WI38 (cell line): Measurements from ENCODE around the gene TRIM38.
"Not testable (repeated sequence)": the region's sequence is repeated elsewhere in the genome, so short reads cannot be mapped to it uniquely, and the experiment has no call there.

Experiments
- H3K4me3 ChIP-seq: 2 replicates; pipeline ENCODE4 v1.5.1; 2011; ENCODE audit warnings: low read depth, mild to moderate bottlenecking, control low read depth, low read length
- TF ChIP-seq, protein P1 (sequence below): IDR thresholded peaks from 2 replicates; pipeline ENCODE4 v1.5.1; 2012; ENCODE audit warnings: low read depth, mild to moderate bottlenecking, control low read depth, low read length

Gene TRIM38

GRCh38 chr6:25990172-25990873 lies 27.7 kb downstream of the TRIM38 start:
- no peak overlapping the region for H3K4me3 ChIP-seq
- TF ChIP-seq, protein P1, sequence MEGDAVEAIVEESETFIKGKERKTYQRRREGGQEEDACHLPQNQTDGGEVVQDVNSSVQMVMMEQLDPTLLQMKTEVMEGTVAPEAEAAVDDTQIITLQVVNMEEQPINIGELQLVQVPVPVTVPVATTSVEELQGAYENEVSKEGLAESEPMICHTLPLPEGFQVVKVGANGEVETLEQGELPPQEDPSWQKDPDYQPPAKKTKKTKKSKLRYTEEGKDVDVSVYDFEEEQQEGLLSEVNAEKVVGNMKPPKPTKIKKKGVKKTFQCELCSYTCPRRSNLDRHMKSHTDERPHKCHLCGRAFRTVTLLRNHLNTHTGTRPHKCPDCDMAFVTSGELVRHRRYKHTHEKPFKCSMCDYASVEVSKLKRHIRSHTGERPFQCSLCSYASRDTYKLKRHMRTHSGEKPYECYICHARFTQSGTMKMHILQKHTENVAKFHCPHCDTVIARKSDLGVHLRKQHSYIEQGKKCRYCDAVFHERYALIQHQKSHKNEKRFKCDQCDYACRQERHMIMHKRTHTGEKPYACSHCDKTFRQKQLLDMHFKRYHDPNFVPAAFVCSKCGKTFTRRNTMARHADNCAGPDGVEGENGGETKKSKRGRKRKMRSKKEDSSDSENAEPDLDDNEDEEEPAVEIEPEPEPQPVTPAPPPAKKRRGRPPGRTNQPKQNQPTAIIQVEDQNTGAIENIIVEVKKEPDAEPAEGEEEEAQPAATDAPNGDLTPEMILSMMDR, result no peak

DNA sequence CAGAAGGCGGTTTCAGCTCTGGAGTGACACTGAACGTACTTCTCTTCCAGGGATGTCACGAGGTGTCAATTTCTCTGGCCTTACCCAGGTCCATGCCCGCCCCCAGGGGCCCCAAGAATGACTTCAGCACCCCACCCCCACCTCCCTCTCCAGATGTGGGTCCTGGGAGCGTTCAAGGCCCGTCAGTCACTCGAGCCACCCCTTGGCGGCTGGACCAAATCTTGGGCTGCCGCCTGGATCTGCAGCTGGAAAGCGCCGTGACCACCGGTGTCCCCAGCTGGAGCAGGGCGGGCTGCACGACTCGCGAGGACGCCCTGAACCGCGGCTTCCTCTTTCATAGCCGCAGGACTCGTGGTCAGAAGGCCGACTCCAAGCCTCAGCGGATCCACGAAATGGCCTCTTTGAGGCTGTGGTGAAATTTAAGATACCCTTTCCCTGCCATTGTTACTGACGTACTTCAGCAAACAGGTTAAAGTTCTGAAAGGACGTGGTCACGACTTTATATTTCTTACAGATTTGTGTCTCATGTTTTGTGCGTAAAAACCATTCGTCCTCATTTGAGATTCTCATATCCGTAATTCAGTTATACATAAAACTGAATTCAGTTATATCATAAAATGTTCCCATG lies 29.3 kb downstream of the TRIM38 start:
- H3K4me3 ChIP-seq, result peak overlapping the region; percentile 62
- TF ChIP-seq, protein P1, result no peak

DNA sequence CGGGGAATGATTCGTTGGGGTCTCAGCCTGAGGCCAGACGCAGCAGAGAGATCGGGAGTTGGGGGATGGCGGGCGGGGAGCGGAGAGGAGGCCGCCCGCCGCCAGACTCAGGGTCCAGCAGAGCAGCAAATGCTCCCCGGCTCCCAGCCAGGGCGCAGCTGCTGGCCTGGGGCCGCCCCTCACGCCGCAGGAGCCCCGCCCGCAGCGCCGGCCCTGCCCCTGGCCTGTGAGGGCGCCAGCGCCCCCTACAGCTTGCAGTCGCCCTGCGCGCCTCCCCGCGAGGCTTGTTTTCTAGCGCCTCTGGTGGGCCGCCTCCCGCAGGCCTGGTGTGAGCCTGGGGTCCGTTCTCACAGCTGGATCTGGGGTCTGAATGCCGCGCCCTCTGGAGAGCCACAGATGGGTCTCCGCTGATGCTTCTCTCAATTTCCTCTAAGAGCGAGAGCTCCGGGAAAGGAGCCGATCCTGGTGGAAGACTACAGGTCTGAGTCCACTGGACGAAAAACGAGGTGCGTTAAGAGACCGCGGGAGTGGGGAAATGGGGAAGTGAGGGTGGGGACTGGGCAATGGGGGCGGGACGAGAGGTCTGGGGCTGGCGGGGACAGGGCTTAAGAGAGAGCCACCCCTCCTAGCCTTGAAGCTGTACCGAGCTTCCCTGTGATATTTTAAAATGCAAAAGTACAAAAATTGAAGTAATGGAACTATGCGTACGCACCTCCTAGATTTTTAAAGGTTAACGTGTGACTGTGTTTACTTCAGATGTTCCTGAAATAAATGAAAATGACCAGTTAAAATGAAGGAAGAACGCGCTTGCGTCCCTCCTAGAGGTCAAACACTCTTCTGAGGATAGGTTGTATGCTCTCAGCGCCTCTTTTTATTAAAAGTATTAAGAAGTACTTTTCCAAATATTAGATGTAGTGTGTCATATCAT lies 30.1 kb downstream of the TRIM38 start:
- H3K4me3 ChIP-seq, result peak overlapping the region; percentile 62
- TF ChIP-seq, protein P1, result peak; percentile 90

DNA sequence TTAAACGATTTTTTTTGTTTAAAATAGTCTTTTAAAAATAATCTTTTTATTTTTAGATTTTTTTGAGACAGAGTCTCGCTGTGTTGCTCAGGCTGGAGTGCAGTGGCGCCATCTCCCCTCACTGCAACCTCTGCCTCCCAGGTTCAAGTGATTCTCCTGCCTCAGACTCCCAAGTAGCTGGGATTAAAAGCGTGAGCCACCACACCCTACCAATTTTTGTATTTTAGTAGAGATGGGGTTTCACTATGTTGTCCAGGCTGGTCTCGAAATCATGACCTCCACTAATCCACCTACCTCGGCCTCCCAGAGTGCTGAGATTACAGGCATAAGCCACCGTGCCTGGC lies 30.7 kb downstream of the TRIM38 start:
- peak overlapping the region; percentile 62 for H3K4me3 ChIP-seq

GRCh38 chr6:25995507-25995906 lies 32.9 kb downstream of the TRIM38 start:
- TF ChIP-seq, protein P1, result no peak

GRCh38 chr6:25997921-25998320 lies 35.3 kb downstream of the TRIM38 start:
- no peak overlapping the region for H3K4me3 ChIP-seq
- TF ChIP-seq, protein P1, result no peak

More at GRCh38 chr6:25995507-25995906, 32.9 kb downstream of the TRIM38 start:
- no peak overlapping the region for H3K4me3 ChIP-seq

DNA sequence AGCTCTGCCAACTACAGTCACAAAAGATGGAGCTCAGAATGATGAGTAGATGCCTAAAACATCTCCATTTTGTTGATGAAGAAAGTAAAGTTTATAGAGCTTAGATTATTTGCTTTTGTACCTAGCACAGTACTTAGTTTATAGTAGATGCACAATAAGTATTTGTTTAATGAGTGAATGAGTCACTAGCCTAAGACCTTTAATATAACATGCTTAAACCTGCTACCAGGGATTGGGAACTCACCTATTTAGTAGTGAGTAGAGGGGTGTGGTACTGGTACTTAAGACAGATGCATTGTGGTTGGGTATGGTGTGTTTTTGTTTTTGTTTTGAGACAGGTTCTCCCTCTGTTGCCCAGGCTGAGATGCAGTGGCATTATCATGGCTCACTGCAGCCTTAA lies 35.8 kb downstream of the TRIM38 start:
- H3K4me3 ChIP-seq, result no peak overlapping the region
- TF ChIP-seq, protein P1, result no peak

DNA sequence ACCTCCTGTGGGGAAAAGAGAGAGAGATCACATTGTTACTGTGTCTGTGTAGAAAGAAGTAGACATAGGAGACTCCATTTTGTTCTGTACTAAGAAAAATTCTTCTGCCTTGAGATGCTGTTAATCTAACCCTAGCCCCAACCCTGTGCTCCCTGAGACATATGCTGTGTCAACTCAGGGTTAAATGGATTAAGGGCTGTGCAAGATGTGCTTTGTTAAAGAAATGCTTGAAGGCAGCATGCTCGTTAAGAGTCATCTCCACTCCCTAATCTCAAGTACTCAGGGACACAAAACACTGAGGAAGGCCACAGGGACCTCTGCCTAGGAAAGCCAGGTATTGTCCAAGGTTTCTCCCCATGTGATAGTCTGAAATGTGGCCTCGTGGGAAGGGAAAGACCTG lies 36.6 kb downstream of the TRIM38 start:
- not testable (repeated sequence) for H3K4me3 ChIP-seq
